HG02973 (cell line): ENCODE data around the gene CPEB4.

Experiments used
- ATAC-seq: cut with Tn5 transposase; IDR thresholded peaks from one replicate; pipeline ENCODE4 v1.9.1; 2021; ENCODE audit warnings: moderate library complexity; ENCODE audit not compliant: unreplicated experiment

CPEB4 gene

DNA sequence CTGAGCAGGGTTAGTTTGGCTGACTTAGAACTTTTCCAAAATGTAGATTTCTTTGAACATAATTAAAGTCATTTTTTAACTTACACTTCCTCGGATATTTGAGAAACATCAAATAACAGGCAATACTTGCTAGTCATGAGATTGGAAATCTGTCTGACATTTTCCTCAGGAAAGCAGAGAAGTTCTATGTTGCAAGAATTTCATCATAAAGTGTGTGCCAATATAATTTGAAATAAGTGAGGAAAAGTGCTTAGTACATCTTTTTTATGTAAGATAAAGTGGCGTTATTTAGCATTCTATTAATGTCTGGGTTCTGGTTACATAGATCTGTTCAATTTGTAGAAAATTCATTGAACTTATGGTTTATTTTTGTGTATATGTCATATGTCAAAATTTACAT, 52.1 kb downstream of the CPEB4 start:
- no peak for ATAC-seq

DNA sequence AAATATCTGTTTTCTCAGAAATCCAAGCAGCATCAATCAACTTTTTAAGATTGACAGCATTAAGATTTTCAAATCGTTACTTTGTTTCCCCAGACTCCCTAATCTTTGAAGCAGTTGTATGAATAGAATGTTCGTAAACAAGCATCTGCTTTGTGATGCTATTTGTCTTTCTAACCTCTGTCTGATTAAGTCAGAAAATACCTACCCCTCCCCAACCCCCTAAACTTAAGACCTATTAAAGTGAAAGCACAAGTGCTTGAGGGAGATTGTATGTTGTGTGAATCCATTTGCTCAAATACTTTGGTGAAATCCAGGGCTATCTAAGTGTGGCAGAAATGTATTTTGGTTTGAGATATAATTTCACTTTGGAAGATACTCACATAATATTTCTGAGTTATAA, 53.0 kb downstream of the CPEB4 start:
- no peak for ATAC-seq

DNA sequence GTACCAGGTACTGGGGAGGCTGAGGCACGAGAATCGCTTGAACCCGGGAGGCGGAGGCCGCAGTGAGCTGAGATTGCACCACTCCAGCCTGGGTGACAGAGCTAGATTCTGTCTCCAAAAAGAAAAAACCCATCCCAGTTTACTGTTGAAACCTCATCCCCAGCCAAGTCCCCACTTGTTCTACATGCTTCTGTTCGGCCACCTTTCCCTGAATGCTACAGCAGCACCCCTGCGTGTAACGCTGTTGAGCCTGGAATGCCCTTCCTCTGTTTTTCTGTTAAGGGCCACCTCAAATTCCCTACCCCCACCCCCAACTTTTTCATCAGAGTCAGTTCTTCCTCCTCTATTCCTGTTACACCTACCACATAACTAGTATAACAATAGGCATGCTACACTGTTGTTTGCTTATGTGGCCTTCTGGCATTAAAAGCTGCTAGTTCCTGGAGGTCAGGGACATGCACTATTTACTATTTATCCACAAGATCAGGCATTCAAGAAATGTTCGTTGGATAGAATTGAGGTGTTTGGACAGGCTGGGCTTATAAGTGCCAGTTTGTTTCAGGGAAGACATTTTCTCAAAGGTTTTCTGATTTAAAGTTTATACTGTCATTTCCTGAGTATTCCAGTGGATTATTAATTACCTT, 53.7 kb downstream of the CPEB4 start:
- no peak for ATAC-seq

DNA sequence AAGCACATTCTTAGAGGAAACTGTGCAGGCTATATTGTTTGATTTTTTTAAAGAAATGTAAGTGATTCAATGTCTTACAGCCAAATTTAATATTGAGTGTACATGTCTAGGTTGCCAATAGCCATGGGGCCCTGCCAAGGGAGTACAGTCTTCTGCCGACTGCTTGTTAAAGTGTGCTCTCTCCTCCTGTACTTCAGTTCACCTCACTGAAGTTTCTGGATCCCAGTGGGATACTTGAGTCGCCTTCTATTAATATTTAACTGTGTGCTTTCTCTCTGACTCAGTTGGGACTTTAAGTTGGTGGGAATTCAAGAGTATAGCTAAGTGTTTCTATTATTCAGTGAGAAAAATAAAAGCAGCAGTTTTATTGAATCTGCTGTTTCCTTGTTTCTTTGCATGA, 56.4 kb downstream of the CPEB4 start:
- no peak for ATAC-seq

DNA sequence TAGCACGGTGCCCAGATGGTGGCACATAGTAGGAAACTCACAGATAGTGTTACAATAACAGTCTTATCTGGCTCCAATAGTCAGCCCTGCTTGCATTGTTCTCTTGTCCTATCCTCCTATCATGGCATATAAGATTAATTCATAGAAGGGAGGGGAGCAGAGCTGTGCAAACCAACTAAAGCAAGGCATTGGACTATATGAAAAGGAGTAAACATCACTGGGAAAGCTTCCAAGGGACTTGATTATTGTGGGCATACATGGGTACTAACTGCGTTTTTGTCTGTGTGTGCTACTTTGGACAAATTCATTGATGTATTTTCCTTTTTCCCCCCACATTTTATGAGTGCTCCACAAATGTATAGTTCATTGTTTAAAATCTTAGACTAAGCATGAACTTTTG, 57.0 kb downstream of the CPEB4 start:
- ATAC-seq = no peak

DNA sequence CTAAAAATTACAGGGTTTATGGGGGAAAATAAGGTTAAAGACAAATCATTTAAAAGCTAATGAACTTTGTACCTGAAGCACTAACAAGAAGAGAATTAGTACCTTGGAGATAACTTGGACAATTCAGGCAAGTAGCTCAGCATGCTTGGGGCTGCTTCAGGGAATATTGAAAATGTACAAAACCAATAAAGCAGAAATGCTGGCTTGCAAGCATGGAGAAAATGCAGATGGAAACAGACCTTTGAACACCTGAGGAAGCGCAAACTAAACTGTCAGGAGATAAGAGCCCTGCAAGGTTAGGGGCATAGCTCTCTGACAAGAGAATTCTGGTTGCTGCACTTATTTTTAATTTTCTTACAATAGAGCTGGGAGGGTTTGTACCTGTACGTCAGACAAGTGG, 58.2 kb downstream of the CPEB4 start:
- no peak for ATAC-seq

DNA sequence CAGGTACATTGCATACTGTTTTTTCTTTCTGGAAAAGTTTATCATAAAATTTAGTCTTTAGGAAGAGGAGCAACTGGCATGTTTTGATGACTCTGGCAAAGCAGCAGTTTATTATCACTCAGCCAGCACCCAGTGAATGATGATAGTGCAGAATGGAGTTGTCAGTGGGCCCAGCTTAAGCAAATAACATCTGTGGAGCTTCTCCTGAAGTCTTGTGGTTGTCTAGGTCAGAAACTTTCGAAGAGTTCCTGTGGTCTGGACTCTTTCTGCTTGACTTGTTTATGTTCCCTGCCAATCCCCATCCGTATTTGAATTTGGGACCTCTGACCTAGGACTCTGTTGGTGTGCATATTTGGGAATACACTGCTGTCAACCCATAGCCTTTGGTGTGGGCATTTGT, 62.7 kb downstream of the CPEB4 start:
- ATAC-seq = no peak

DNA sequence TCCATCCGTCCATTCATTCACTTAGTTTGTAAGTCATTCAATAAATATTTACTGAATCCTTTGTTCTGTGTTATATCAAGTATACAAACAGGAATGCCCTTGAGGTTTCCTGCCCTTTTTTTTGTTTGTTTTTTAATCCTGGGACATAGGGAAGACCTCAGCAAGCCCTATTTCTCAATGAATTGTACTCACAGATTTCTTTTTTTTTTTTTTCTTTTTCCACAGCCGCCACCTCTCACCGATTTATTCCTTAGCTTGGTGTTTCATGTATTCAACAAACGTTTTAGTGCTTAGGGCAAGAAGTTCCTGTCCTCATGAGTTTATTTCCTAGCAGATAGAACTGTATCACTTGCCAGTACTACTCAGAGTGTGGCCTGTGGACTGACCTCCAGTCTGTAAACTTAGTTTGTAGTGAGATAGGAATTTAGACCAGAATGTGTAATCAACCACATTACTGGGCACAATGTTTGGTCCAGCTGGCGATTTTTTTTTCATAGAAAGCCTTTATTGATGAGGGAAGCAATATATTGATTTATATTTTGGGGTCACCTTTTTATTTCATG, 65.5 kb downstream of the CPEB4 start:
- no peak for ATAC-seq

DNA sequence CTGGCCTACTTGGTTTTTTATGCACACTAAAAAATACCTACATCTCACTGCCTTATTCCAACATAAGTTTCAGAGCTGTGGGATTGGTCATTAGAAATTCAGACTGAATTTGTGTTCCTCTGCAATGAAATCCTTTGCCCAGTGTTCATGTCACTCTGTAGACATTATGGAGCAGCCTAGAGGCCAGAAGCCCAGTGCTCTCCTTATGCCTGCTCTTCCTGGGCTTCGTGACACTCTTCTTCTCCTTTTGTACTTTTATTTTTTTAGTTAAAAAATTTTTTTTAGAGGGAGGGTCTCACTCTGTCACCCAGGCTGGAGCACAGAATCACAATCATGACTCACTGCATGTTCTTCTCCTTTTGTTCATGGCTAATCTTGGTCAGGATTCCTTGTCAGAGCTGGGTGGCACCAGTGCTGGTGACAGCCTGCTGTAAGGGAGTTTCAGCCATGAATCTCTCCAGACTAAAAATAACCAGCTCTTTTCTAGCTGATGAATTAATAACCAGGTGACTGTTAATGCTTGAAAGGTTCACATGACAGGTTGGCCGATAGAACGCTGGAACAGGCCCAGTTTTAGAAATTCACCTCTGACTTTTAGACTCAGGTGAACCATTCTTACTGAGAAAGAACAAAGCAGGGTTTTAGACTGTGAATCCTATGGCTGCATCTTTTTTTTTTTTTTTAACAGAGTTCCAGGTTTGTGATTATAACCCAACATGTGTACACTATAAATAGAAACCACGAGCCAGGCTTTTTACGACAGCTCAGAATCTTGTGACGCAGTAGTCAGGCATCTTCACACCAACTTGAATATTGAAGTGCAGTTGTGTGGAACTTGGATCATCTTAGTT, 66.7 kb downstream of the CPEB4 start:
- no peak for ATAC-seq

DNA sequence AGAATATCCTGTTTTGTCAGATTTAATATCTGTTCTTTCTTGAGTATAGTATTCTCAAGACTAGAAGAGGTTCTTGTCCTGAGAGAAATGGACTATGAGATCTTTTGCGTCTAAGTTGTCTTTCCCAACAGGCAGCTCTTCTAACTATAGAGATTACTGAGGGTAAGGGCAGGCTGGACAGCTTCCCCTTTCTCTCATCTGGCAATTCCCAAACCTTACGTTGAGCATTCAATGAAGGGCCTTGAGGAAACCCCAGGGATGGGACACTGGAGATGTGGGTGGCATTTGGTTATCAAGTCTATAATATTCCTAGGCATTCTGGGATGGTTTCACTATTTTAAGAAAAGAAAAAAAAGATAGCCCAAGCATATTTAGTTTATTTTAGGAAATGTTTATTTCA, 72.8 kb downstream of the CPEB4 start:
- ATAC-seq = no peak

DNA sequence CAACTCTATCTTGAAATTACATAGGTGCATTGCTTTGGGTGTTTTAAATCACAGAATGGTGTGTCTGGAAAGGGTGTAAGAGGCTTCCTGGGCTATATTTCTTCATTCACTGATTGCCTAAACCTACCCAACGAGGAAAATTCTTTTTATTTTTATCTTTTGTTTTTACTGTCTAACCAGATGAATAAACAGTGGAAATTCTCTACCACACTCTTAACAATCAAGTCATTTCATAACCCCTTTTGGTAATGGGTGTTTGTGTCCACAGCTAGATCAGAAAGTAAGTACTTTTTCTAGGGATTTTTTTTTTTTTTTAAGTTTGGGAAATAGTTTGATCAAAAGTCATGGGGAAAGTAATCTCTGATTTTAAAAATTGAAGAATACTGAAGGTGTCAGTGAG, 73.3 kb downstream of the CPEB4 start:
- ATAC-seq = no peak

DNA sequence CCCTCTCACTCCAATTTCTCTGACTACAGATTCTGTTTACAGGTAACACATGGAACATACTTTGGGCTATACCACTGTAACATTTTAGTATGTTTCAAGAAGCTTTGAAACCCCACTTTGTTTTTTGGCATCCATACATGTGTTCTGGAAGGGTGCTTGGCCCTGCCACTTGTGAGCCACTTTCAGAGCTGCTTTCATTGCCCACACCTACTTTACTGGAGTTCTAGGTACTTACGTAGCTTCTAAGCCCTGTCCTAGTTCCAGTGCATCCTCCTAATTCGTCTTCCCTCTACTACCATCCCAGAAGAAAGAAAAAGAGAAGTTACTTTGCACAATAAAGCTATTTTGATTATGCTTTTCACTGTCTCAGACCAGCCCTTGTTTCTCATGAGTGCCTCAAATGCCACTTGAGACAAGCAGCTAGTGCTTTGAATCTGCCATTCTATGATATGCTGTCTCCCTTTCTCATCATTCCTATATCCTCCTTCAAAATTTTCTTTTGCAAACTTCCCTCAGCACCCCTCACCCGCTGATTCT, 74.4 kb downstream of the CPEB4 start:
- no peak for ATAC-seq

DNA sequence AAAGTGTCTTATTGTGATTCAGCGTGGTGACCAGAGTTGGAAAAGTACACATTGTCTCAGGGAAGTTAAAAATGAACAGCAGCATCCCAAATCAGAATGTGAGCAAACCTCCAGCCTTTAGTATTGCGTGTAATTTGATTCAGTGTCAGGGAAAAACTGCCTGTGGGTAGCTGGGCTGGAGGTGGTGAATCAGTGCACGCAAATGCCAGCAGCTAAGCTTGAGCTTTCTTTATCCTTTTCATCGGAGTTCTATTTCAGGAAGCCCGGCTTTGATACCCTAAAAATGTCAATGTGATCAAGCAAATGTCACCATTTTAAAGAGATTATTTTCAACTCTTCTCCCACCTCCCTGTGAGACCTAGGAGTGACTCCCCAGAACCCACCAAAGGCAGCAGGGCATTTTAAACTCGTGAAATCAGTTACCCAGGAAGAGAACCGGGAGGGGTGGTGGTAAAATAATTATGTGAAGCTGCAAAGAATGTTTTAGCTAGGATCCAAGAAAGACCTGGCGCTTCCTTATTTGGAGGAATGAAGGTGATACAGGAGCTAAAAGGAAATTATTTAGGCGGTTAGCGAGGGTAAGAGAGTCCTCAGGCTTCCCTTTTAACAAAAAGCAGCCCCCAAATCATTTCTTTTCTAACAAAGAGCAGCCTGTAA, 75.2 kb downstream of the CPEB4 start:
- no peak for ATAC-seq

DNA sequence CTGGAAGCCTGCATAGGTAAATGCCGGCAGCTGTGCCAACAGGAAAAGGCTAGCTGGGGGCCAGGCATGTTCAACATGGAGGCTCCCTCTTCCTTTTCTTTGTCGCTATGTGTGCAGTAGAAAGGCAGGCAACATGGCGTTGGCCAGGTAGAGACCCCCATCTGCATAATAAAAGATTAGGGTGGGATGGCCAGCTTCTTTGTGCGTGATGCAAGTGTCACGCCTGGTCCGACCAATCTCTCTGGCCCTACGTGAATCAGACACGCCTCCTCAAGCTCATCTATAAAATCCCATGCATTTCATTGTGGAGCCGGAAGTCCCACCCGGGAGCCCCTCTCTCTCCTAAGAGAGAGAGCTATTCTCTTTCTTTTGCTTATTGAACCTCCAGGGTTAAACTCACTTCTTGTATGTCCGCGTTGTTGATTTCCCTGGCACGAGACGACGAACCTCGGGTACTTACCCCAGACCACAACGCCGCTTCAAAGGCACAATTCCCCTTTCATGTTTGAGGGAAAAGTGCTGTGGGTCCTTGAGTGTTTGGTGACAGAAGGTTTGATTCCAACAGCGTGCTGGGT, 75.8 kb downstream of the CPEB4 start:
- no peak for ATAC-seq

DNA sequence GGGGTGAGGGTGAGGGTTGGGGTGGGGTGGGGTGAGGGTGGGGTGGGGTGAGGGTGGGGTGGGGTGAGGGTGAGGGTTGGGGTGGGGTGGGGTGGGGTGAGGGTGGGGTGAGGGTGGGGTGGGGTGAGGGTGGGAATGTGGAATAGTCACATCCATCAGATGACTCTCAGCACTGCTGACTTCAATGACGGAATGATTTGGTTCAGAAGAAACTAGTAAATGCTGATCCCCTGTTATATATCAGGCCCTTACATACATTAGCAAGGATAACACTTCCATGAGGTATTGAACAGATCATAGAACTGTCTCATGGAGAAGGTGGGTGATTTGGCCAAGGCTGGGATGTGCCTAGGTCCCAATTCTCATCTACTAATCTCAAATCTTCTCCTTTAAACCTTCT, 76.4 kb downstream of the CPEB4 start:
- no peak for ATAC-seq

DNA sequence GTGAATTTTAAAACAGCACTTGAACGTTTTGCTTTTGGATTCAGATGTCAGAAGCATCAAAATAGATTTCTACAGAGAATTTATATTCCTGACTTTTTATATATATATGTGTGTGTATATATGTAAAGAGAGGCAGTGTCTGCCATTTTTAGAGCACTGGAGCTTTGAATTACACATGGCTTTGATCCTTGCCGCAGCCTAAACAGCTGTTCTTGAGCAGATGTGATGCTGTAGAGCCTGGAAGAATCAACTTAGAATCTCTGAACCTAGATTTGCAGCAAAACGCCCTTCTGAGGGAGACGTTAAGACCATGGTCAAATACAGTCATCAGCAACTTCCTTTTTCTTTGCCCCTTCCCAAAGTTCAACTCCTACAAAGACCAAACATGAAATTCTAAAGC, 79.1 kb downstream of the CPEB4 start:
- no peak for ATAC-seq

DNA sequence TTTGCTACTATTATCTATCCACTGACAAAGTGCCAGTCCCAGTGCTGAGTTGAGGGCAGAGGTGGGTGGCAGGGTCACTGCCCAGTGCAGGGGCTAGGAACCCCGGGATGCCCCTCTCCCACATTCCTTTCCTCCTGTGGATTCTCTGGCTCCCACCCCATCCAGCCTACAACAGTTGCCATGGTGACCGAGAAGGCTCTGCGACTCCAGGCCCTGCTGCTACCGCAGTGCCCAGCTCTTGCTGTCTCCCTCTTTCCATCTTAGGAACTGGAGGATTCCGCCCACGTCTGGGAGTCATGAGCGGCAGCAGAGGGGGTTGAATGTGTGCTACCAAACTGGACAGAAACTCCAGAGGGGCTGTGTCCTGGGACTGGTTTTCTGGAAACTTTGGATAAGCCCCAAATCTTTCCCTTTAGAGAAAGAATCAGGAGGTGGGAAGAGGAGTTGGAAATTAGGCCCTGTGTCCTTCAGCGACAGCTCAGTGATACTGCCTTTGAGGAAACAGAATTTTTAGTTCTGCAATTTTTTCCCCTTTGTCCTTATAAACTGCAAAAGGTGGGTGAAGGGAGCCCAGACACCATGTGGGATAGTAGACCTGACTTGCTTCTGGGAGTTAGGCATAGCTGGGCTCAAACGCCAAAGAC, 80.1 kb downstream of the CPEB4 start:
- ATAC-seq = no peak

DNA sequence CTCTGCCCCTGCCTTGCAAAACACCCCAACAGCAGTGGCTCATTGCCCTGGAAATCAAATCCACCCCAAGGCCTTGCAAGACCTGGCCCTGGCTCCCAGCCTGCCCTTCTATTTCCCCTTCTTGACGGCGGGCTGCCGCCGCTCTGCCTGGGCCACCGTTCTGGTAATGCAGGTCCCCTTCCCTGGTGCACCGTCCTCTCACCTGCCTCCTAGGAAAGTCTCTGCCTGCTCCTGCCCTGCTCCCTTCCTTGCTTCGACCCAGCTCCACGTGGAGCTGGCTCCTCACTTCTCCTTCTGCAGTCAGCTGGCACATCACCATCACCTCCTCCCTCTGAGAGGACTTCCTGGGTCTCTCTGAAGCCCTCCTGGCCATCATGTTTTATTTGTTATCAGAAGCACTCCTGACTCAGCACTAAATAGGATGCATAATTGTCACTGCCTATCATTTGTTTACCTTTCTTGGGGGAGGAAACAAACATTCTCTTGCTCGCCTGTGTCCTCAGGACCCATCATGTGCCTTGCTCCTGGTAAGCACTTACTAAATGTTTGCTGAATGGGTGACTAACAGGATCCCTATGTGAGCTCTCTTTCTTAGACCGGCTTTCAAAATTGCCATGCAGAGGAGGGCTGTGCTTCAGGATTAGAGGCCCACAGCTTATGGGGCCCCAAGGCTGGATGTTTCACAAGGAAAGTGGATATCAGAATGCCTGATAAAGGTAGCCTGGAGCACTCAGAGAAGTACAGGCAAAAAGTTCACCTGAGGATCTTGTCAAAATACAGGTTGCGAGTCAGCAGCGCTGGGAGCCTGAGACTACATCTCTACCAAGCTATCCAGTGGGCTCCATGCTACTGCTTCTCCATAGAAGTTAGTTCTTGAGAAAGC, 81.3 kb downstream of the CPEB4 start:
- no peak for ATAC-seq

DNA sequence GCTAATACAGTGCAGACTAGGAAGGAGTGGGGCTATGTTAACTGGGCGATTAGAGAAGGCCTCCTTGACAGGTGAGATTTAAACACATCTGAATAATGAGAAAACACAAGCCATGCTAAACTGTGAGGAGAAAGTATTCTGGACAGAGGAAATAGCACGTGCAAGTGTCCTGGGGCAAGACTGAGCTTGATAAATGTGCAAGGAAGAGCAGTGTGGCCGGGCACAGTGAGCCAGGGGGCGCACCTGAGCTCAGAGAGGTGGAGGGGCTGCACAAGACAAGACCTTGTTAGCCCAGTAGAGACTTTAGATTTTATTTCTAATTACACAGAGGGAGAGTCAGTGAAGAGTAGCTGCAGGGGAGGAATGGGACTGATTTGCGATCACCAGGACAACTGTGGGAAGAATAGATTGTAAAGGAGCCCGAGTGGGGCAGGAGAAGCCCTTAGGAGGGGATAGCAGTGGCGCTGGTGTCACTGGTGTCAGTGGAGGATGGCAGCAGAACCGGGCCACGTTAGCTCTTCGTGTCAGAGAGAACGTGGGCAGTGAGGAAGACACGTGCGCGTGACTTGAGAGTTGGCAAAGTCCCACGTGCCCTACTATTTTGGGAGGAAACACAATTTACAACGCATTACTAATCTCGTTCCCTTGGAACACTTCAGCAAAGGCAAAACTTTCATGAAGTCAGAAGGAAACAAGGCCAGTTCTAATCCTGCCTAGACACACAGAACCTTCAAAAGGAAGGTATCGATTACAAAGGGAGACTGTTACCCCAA, 82.9 kb downstream of the CPEB4 start:
- ATAC-seq = no peak
